Ramos (cell line): ENCODE data around the gene EIF4A3.

Source experiments
- in situ Hi-C: fragments of 300-500 bp; cut with MboI; formaldehyde crosslinking; loops from one replicate; pipeline ENCODE4 v1.14.3; 2022; ENCODE audit warnings: low sequenced_read_pairs; ENCODE audit not compliant: unreplicated experiment

The EIF4A3 gene

GRCh38 chr17:80141463-80142165 lies 5.3 kb downstream of the EIF4A3 start:
- in situ Hi-C loops: no loop called here

- in situ Hi-C loops: no loop called here
Measured at GRCh38 chr17:80138856-80139426, 8.0 kb downstream of the EIF4A3 start.

- in situ Hi-C loops: no loop called here
Measured at GRCh38 chr17:80137131-80137530, 9.8 kb downstream of the EIF4A3 start.

- in situ Hi-C loops: no loop called here
Measured at GRCh38 chr17:80133626-80133970, 13.3 kb downstream of the EIF4A3 start.

GRCh38 chr17:80132906-80133625 lies 13.9 kb downstream of the EIF4A3 start:
- in situ Hi-C loops: no loop called here

- in situ Hi-C loops: no loop called here
Measured at GRCh38 chr17:80130992-80131391, 15.9 kb downstream of the EIF4A3 start.

- in situ Hi-C loops: no loop called here
Measured at GRCh38 chr17:80129006-80129565, 17.8 kb downstream of the EIF4A3 start.

- in situ Hi-C loops: no loop called here
Measured at GRCh38 chr17:80126449-80126715, 20.5 kb downstream of the EIF4A3 start.

GRCh38 chr17:80125656-80126448 lies 21.1 kb downstream of the EIF4A3 start:
- in situ Hi-C loops: no loop called here

- in situ Hi-C loops: no loop called here
Measured at GRCh38 chr17:80124351-80124981, 22.5 kb downstream of the EIF4A3 start.

- in situ Hi-C loops: no loop called here
Measured at GRCh38 chr17:80123791-80124190, 23.1 kb downstream of the EIF4A3 start.

- in situ Hi-C loops: no loop called here
Measured at GRCh38 chr17:80122926-80123505, 23.9 kb downstream of the EIF4A3 start.

GRCh38 chr17:80122026-80122575 lies 24.8 kb downstream of the EIF4A3 start:
- in situ Hi-C loops: no loop called here

GRCh38 chr17:80119839-80120238 lies 27.1 kb downstream of the EIF4A3 start:
- in situ Hi-C loops: no loop called here

- in situ Hi-C loops: no loop called here
Measured at GRCh38 chr17:80119271-80119791, 27.6 kb downstream of the EIF4A3 start.

GRCh38 chr17:80118601-80119270 lies 28.2 kb downstream of the EIF4A3 start:
- in situ Hi-C loops: no loop called here

- in situ Hi-C loops: no loop called here
Measured at GRCh38 chr17:80117491-80118401, 29.2 kb downstream of the EIF4A3 start.

- in situ Hi-C loops: no loop called here
Measured at GRCh38 chr17:80116921-80117380, 30.0 kb downstream of the EIF4A3 start.
